K562 (cell line): ENCODE results near the gene FGFR1OP2. TPM values are rescaled to one million over a fixed set of nuclear protein-coding genes. Genes with fewer than 3 reads are reported as not detected.
"Not testable (repeated sequence)": the region's sequence is repeated elsewhere in the genome, so short reads cannot be mapped to it uniquely, and the experiment has no call there.

Source experiments
- ATAC-seq: fragments of 200-7000 bp; cut with Tn5 transposase; 3 replicates; pipeline ENCODE4 v1.9.1; 2020; ENCODE audit warnings: moderate library complexity
- BruUV-seq: library from RNA; stranded (reverse); fragments of 400-500 nt; replicated peaks from 2 replicates; lab custom pipeline; 2021; lab: Mats Ljungman, UMichigan
- CTCF ChIA-PET: fragments of 300-600 bp; formaldehyde crosslinking; extraction: SDS; loops from one replicate; lab custom pipeline; 2021; ENCODE audit warnings: low intra/inter-chr PET ratio; lab: Yijun Ruan, JAX
- POLR2A ChIA-PET: fragments of 300-600, 350-650 bp; sonication (Branson Sonifier 250); formaldehyde crosslinking; extraction: SDS; loops from one replicate; lab custom pipeline; 2021; ENCODE audit warnings: antibody characterized with exemption, inconsistent platforms; lab: Yijun Ruan, JAX
- DNase-seq, 4 experiments: peaks; one replicate each; pipeline versions ENCODE4 v3.0.0 to v3.0.0-alpha.2; 2011 to 2018; ENCODE audit warnings: low spot score in 3 of 4, mixed read lengths in 3 of 4; ENCODE audit errors: extremely low read depth in 1 of 4
- FAIRE-seq: peaks from 2 replicates; lab custom pipeline; 2011; peaks lifted over from hg19 to GRCh38; lab: Jason Lieb, UNC
- H2AFZ ChIP-seq: 2 replicates; pipeline ENCODE4 v1.6.0; 2011; ENCODE audit warnings: low read depth, low read length, control low read depth, inconsistent platforms
- H3K27ac ChIP-seq: fragments of 200-600 bp; 3 replicates; pipeline ENCODE4 v1.8.0; 2011; ENCODE audit warnings: low read depth, mild to moderate bottlenecking, control low read depth, inconsistent platforms, low read length, moderate library complexity, mixed read lengths; ENCODE audit errors: extremely low read depth
- H3K27me3 ChIP-seq, 2 experiments: fragments of 300-600 bp in 1 of 2; 2 replicates in 1 of 2; 3 replicates in 1 of 2; pipeline versions ENCODE4 v1.6.0 to v1.8.0; 2011; ENCODE audit warnings: inconsistent platforms in 2 of 2, low read length in 2 of 2, mild to moderate bottlenecking in 1 of 2, mixed read lengths in 1 of 2, moderate library complexity in 1 of 2; ENCODE audit not compliant: control insufficient read depth in 2 of 2, insufficient read depth in 2 of 2
- H3K36me3 ChIP-seq: fragments of 300-600 bp; 3 replicates; pipeline ENCODE4 v1.8.0; 2011; ENCODE audit warnings: mild to moderate bottlenecking, low read length, inconsistent platforms; ENCODE audit not compliant: control insufficient read depth, insufficient read depth
- H3K4me1 ChIP-seq, 2 experiments: fragments of 200-600 bp in 1 of 2; replicated peaks in 1 of 2; 2 replicates in 1 of 2; 3 replicates in 1 of 2; pipeline versions ENCODE4 v1.5.1 to v1.8.0; 2011; ENCODE audit warnings: inconsistent platforms in 2 of 2, low read length in 2 of 2, mild to moderate bottlenecking in 1 of 2, mixed read lengths in 1 of 2, moderate library complexity in 1 of 2; ENCODE audit not compliant: control insufficient read depth in 2 of 2, insufficient read depth in 2 of 2
- H3K4me2 ChIP-seq: 2 replicates; pipeline ENCODE4 v1.6.1; 2011; ENCODE audit warnings: low read length, control low read depth, inconsistent platforms, mixed read lengths; ENCODE audit not compliant: insufficient read depth
- H3K4me3 ChIP-seq: fragments of 200-600 bp; sonication (generic), shearing (Covaris generic); 2 replicates; pipeline ENCODE4 v1.5.1; 2016; ENCODE audit warnings: control low read depth, inconsistent platforms
- H3K79me2 ChIP-seq: fragments of 200-600 bp; 3 replicates; pipeline ENCODE4 v1.8.0; 2011; ENCODE audit warnings: low read length, inconsistent platforms; ENCODE audit not compliant: control insufficient read depth, insufficient read depth
- H3K9ac ChIP-seq, 2 experiments: 2 replicates each; pipeline versions ENCODE4 v1.6.0 to v1.6.1; 2011; ENCODE audit warnings: low read depth in 2 of 2, low read length in 2 of 2, control low read depth in 1 of 2, inconsistent platforms in 1 of 2, mild to moderate bottlenecking in 1 of 2, mixed read lengths in 1 of 2; ENCODE audit not compliant: insufficient read depth in 1 of 2
- H3K9me1 ChIP-seq: one replicate; pipeline ENCODE4 v1.6.0; 2011; ENCODE audit warnings: inconsistent platforms, mild to moderate bottlenecking, low read length, moderate library complexity; ENCODE audit not compliant: control insufficient read depth, insufficient read depth
- H3K9me3 ChIP-seq: replicated peaks from 2 replicates; pipeline ENCODE4 v1.5.1; 2011; ENCODE audit warnings: low read depth, low read length, inconsistent platforms; ENCODE audit not compliant: control insufficient read depth, insufficient read depth
- H4K20me1 ChIP-seq: replicated peaks from 2 replicates; pipeline ENCODE4 v1.6.1; 2011; ENCODE audit warnings: low read length, inconsistent platforms, mixed read lengths; ENCODE audit not compliant: control insufficient read depth, insufficient read depth
- C11orf30 ChIP-seq: fragments of 450-650 bp; IDR thresholded peaks from 2 replicates; pipeline ENCODE4 v1.6.1; 2016; ENCODE audit warnings: low read depth, mild to moderate bottlenecking
- CEBPB ChIP-seq: fragments of 450-650 bp; IDR thresholded peaks from 2 replicates; pipeline ENCODE4 v1.6.1; 2016; ENCODE audit warnings: missing genetic modification characterization, missing compliant biosample characterization
- CEBPG ChIP-seq, 3 experiments: fragments of 200-800 bp in 1 of 3; sonication (Bioruptor generic) in 1 of 3; sonication (generic) in 1 of 3; formaldehyde crosslinking in 1 of 3; IDR thresholded peaks in 2 of 3; conservative IDR thresholded peaks in 1 of 3; 2 replicates each; pipeline versions ENCODE4 v1.6.1 to v1.8.0; 2016 to 2022; ENCODE audit warnings: missing compliant biosample characterization in 2 of 3, missing genetic modification characterization in 2 of 3, mild to moderate bottlenecking in 1 of 3, missing genetic modification reagents in 1 of 3
- HDAC1 ChIP-seq, 2 experiments: fragments of 450-650 bp; IDR thresholded peaks; 2 replicates each; pipeline ENCODE4 v1.6.1; 2016 to 2017; ENCODE audit warnings: inconsistent platforms in 1 of 2, mild to moderate bottlenecking in 1 of 2, moderate library complexity in 1 of 2
- KDM1A ChIP-seq, 2 experiments: fragments of 450-650 bp; IDR thresholded peaks; 2 replicates each; pipeline ENCODE4 v1.6.1; 2016; ENCODE audit warnings: mild to moderate bottlenecking in 2 of 2
- MED1 ChIP-seq: sonication (generic); formaldehyde crosslinking; IDR thresholded peaks from 2 replicates; pipeline ENCODE4 v1.8.1; 2023; ENCODE audit warnings: missing genetic modification reagents, borderline replicate concordance
- MEIS2 ChIP-seq: fragments of 450-650 bp; IDR thresholded peaks from 2 replicates; pipeline ENCODE4 v1.6.1; 2014; ENCODE audit warnings: mild to moderate bottlenecking; ENCODE audit not compliant: partially characterized antibody
- NFE2 ChIP-seq: IDR thresholded peaks from 2 replicates; pipeline ENCODE4 v1.6.1; 2014; ENCODE audit warnings: antibody characterized with exemption, low read depth
- RCOR1 ChIP-seq, 2 experiments: IDR thresholded peaks; 2 replicates each; pipeline ENCODE4 v1.6.1; 2012; ENCODE audit warnings: low read depth in 2 of 2, low read length in 2 of 2, borderline replicate concordance in 1 of 2, improper control_type of control experiment in 1 of 2
- SIRT6 ChIP-seq: IDR thresholded peaks from one replicate; pipeline ENCODE4 v1.6.1; 2012; ENCODE audit warnings: low read depth, mild to moderate bottlenecking, control low read depth, inconsistent platforms, low read length, moderate library complexity
- ZNF165 ChIP-seq: fragments of 250-450 bp; sonication (Bioruptor Pico); IDR thresholded peaks from 2 replicates; pipeline ENCODE4 v1.4.0; 2020; ENCODE audit warnings: borderline replicate concordance
- WGBS: fragments of 100-300 bp; shearing (Covaris generic); methylation state at CpG from one replicate; pipeline ENCODE4 v1.1.6; 2016; ENCODE audit warnings: low coverage, mixed read lengths; ENCODE audit not compliant: insufficient coverage; ENCODE audit errors: missing lambda C conversion rate; 5-methylcytosine and 5-hydroxymethylcytosine counted together
- in situ Hi-C: fragments of 300-500 bp; cut with MboI; formaldehyde crosslinking; loops from 4 replicates; pipeline ENCODE4 v1.15.0; 2018; ENCODE audit warnings: inconsistent platforms, mixed read lengths
- intact Hi-C: fragments of 100-400 bp; cut with micrococcal nuclease; formaldehyde crosslinking; loops from 2 replicates; pipeline ENCODE4 v1.14.2; 2022
- polyA plus RNA-seq, 8 experiments: library from polyadenylated mRNA; depleted of rRNA in 4 of 8; stranded (reverse) in 5 of 8; unstranded in 3 of 8; fragments of >200 nt; fragmentation: Nextera tagmentation in 2 of 8; fragmentation: Illumina TruSeq in 1 of 8; extraction: Ambion mirVana in 2 of 8; extraction: Trizol in 1 of 8; gene quantifications; 2 replicates each; pipeline versions ENCODE4 v1.2.1 to v1.2.3, GENCODE V29; 2011 to 2014; ENCODE audit warnings: inconsistent platforms in 1 of 8, missing spikeins in 1 of 8
- total RNA-seq, 7 experiments: library from RNA; depleted of rRNA in 6 of 7; stranded (reverse); fragments of >200 nt in 6 of 7; fragmentation: Illumina TruSeq in 2 of 7; extraction: Trizol in 2 of 7; gene quantifications; 2 replicates each; pipeline versions ENCODE4 v1.2.1 to v1.2.3, GENCODE V29; 2011 to 2021; ENCODE audit warnings: low replicate concordance in 1 of 7
- TF ChIP-seq, protein P1 (sequence below), 2 experiments: IDR thresholded peaks in 1 of 2; conservative IDR thresholded peaks in 1 of 2; 2 replicates each; pipeline ENCODE4 v1.6.1; 2016; ENCODE audit warnings: low read depth in 2 of 2, mild to moderate bottlenecking in 1 of 2, missing compliant biosample characterization in 1 of 2, missing genetic modification characterization in 1 of 2, moderate library complexity in 1 of 2

FGFR1OP2 gene
- total and polyA plus RNA-seq, 9 of the 15 experiments (the other 6 are each of a cell fraction or from before 2014, with no cell fraction given) = 31.6 to 49.0 (median 37.1) TPM

DNA sequence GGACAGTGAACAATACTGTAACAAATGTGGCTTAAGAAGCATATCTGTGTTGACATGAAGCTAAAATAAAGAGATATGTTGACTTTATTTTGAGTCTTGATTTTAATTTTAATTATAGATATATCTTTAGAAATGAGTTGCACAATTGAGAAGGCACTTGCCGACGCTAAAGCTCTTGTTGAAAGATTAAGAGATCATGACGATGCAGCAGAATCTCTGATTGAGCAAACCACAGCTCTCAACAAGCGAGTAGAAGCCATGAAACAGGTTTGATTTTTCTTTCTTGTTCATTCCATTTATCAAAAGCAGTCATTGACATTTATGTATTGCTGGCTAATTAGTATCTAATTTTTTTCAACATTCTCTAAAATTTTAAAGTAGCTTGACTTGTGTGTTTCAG lies 15.8 kb downstream of the FGFR1OP2 start:
- CTCF ChIA-PET = no interaction called here
- Histone ChIP-seq H3K36me3 (peaks cover 38% of the 10 kb centered on the region), H3K27me3 (no peaks in the 10 kb centered on the region), H3K27ac (peak overlapping the region; percentile 34; the same call in 1 of the 3 replicates), H3K9ac (no peak overlapping the region; a peak in 1 of 4 replicates), H2AFZ (no peak overlapping the region), H3K4me2 (no peak overlapping the region), H4K20me1 (0 out of 2 replicates have a peak, but pooled peaks cover 5% of the 10 kb centered on the region), H3K9me3 (no peaks in the 10 kb centered on the region), H3K79me2 (peaks cover 58% of the 10 kb centered on the region), H3K4me1 (peaks cover 4 to 7% of the 10 kb centered on the region in 2 experiments; a peak in 4 of 5 replicates), H3K4me3 (no peak overlapping the region), H3K9me1 (no peaks in the 10 kb centered on the region)
- peak; percentile 31 for ATAC-seq
- TF ChIP-seq KDM1A (IDR thresholded peaks at IDR 0.05) (peak; percentile 84 to 88), HDAC1 (IDR thresholded peaks at IDR 0.05) (0 out of 4 replicates have a peak, but pooled peaks of 1 of the 2 experiments have one; percentile 9), NFE2 (peak; percentile 43; the same call in 1 of the 2 replicates), MED1 (CRISPR knock-in tag) (no peak), CEBPB (tag) (peak; percentile 81), SIRT6 (no peak), RCOR1 (IDR thresholded peaks at IDR 0.05; ENCODE audit: borderline replicate concordance in 1 of 2, low read depth in 2 of 2, low read length in 2 of 2) (peak in 1 of 2 experiments; percentile 78; a peak in 2 of 4 replicates), MEIS2 (peak; percentile 33), CEBPG (CRISPR knock-in tag; IDR thresholded peaks at IDR 0.05) (no peak), CEBPG (tag; conservative IDR thresholded peaks at IDR 0.05 in 1 of 2, IDR thresholded peaks at IDR 0.05 in 1 of 2) (peak in 1 of 2 experiments; percentile 78; a peak in 2 of 4 replicates), C11orf30 (0 out of 2 replicates have a peak, but pooled peaks have one; percentile 5), ZNF165 (no peak)
- TF ChIP-seq, protein P1, sequence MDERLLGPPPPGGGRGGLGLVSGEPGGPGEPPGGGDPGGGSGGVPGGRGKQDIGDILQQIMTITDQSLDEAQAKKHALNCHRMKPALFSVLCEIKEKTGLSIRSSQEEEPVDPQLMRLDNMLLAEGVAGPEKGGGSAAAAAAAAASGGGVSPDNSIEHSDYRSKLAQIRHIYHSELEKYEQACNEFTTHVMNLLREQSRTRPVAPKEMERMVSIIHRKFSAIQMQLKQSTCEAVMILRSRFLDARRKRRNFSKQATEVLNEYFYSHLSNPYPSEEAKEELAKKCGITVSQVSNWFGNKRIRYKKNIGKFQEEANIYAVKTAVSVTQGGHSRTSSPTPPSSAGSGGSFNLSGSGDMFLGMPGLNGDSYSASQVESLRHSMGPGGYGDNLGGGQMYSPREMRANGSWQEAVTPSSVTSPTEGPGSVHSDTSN (CRISPR knock-in tag; IDR thresholded peaks at IDR 0.05; ENCODE audit: low read depth) = no peak
- TF ChIP-seq, protein P1 (tag; conservative IDR thresholded peaks at IDR 0.05; ENCODE audit: low read depth) = peak; percentile 52
- in situ Hi-C loops = no loop called here
- FAIRE-seq = peak; percentile 32
- intact Hi-C loops = no loop called here
- POLR2A ChIA-PET = no interaction called here
- WGBS = 25% methylated on average over 4 of the region's 4 CpGs
- BruUV-seq = no TSS peak
- no peak for DNase-seq

- H3K4me1 ChIP-seq, in situ Hi-C loops, FAIRE-seq, H3K9me3 ChIP-seq, H3K4me2 ChIP-seq, H3K9ac ChIP-seq, DNase-seq, H3K4me3 ChIP-seq, BruUV-seq, H4K20me1 ChIP-seq, H3K27ac ChIP-seq, intact Hi-C loops, H3K79me2 ChIP-seq, POLR2A ChIA-PET, CTCF ChIA-PET, ATAC-seq, H3K9me1 ChIP-seq, H3K27me3 ChIP-seq, H2AFZ ChIP-seq: not testable (repeated sequence)
- peaks cover 68% of the 10 kb centered on the region for H3K36me3 ChIP-seq
- 96% methylated on average over 7 of the region's 7 CpGs for WGBS
These were observed 23.1 kb downstream of the FGFR1OP2 start for GRCh38 chr12:26961391-26961790.
